MM.1S (cell line): ENCODE data around the gene CRACDL.

Source experiments
- DNase-seq: peaks from one replicate; pipeline ENCODE4 v3.0.0-alpha.2; 2015
- H2AFZ ChIP-seq: fragments of 300-600 bp; sonication (generic); 2 replicates; pipeline ENCODE4 v1.6.0; 2016; ENCODE audit warnings: antibody characterized with exemption, low read length
- H3F3A ChIP-seq: fragments of 300-600 bp; sonication (generic); 2 replicates; pipeline ENCODE4 v1.6.1; 2016; ENCODE audit warnings: mild to moderate bottlenecking, antibody characterized with exemption, low read length, moderate library complexity, mixed read lengths; ENCODE audit not compliant: insufficient read depth
- H3K27ac ChIP-seq: fragments of 300-600 bp; sonication (generic); 2 replicates; pipeline ENCODE4 v1.5.1; 2016; ENCODE audit warnings: mild to moderate bottlenecking, low read length
- H3K27me3 ChIP-seq: fragments of 300-600 bp; sonication (generic); replicated peaks from 2 replicates; pipeline ENCODE4 v1.6.0; 2016; ENCODE audit warnings: low read length; ENCODE audit not compliant: insufficient read depth
- H3K36me3 ChIP-seq: fragments of 300-600 bp; sonication (generic); replicated peaks from 2 replicates; pipeline ENCODE4 v1.6.1; 2016; ENCODE audit warnings: mild to moderate bottlenecking, low read length, mixed read lengths; ENCODE audit not compliant: insufficient read depth
- H3K4me1 ChIP-seq: fragments of 300-600 bp; sonication (generic); 2 replicates; pipeline ENCODE4 v1.6.1; 2016; ENCODE audit warnings: low read length, mixed read lengths
- H3K4me2 ChIP-seq: fragments of 300-600 bp; sonication (generic); 2 replicates; pipeline ENCODE4 v1.6.0; 2016; ENCODE audit warnings: low read depth, low read length
- H3K4me3 ChIP-seq: fragments of 300-600 bp; sonication (generic); 2 replicates; pipeline ENCODE4 v1.5.1; 2016; ENCODE audit warnings: low read length, mixed read lengths
- H3K79me2 ChIP-seq: fragments of 300-600 bp; sonication (generic); 2 replicates; pipeline ENCODE4 v1.6.1; 2016; ENCODE audit warnings: mixed run types, low read length, mixed read lengths
- H3K9ac ChIP-seq: fragments of 300-600 bp; sonication (generic); 2 replicates; pipeline ENCODE4 v1.6.1; 2016; ENCODE audit warnings: low read length, mixed read lengths
- H3K9me2 ChIP-seq: fragments of 300-600 bp; sonication (generic); replicated peaks from 2 replicates; pipeline ENCODE4 v1.6.1; 2016; ENCODE audit warnings: mild to moderate bottlenecking, low read length, mixed read lengths; ENCODE audit not compliant: insufficient read depth
- H3K9me3 ChIP-seq: fragments of 300-600 bp; sonication (generic); replicated peaks from 2 replicates; pipeline ENCODE4 v1.6.1; 2016; ENCODE audit warnings: mild to moderate bottlenecking, low read length, mixed read lengths; ENCODE audit not compliant: insufficient read depth
- H4K20me1 ChIP-seq: fragments of 300-600 bp; sonication (generic); 2 replicates; pipeline ENCODE4 v1.6.1; 2016; ENCODE audit warnings: mild to moderate bottlenecking, low read length, moderate library complexity, mixed read lengths; ENCODE audit not compliant: insufficient read depth
- CTCF ChIP-seq: fragments of 300-600 bp; sonication (generic); IDR thresholded peaks from 2 replicates; pipeline ENCODE4 v1.5.1; 2016; ENCODE audit warnings: antibody characterized with exemption, low read length, mixed read lengths
- EZH2 ChIP-seq: fragments of 300-600 bp; sonication (generic); optimal IDR thresholded peaks from 2 replicates; pipeline ENCODE3; 2017; ENCODE audit warnings: low read depth, mild to moderate bottlenecking, antibody characterized with exemption, low read length, mixed read lengths
- EZH2phosphoT487 ChIP-seq: fragments of 300-600 bp; sonication (generic); IDR thresholded peaks from 2 replicates; pipeline ENCODE4 v1.6.1; 2018; ENCODE audit warnings: antibody characterized with exemption, low read length

Gene CRACDL

GRCh38 chr2:98947554-98947953 is 11.5 kb upstream of the CRACDL start:
- Histone ChIP-seq H3K36me3 (no peaks in the 10 kb centered on the region), H3K9me2 (no peaks in the 10 kb centered on the region), H2AFZ (no peak overlapping the region), H3K79me2 (no peaks in the 10 kb centered on the region), H3K27ac (no peak overlapping the region), H4K20me1 (no peaks in the 10 kb centered on the region), H3K4me1 (no peaks in the 10 kb centered on the region), H3K9ac (no peak overlapping the region), H3K9me3 (no peaks in the 10 kb centered on the region), H3K4me2 (no peak overlapping the region), H3K4me3 (no peak overlapping the region), H3K27me3 (no peaks in the 10 kb centered on the region), H3F3A (no peaks in the 10 kb centered on the region)
- no peak for TF ChIP-seq CTCF
- no peak for TF ChIP-seq EZH2
- DNase-seq = no peak

- no peaks in the 10 kb centered on the region for H3K4me1 ChIP-seq
Observed at GRCh38 chr2:98946855-98947254, 10.8 kb upstream of the CRACDL start.

GRCh38 chr2:98944775-98945174 is 8.8 kb upstream of the CRACDL start:
- no peak overlapping the region for H3K4me3 ChIP-seq
- H3F3A ChIP-seq = no peaks in the 10 kb centered on the region
- DNase-seq = no peak
- H3K9me2 ChIP-seq = no peaks in the 10 kb centered on the region
- no peaks in the 10 kb centered on the region for H3K27me3 ChIP-seq
- no peak overlapping the region for H3K9ac ChIP-seq
- no peaks in the 10 kb centered on the region for H3K9me3 ChIP-seq
- H4K20me1 ChIP-seq = no peaks in the 10 kb centered on the region
- TF ChIP-seq EZH2 (no peak), EZH2phosphoT487 (no peak)
- H2AFZ ChIP-seq = no peak overlapping the region
- no peaks in the 10 kb centered on the region for H3K79me2 ChIP-seq
- no peak overlapping the region for H3K4me2 ChIP-seq
- H3K36me3 ChIP-seq = no peaks in the 10 kb centered on the region
- no peaks in the 10 kb centered on the region for H3K4me1 ChIP-seq
- no peak overlapping the region for H3K27ac ChIP-seq

More at GRCh38 chr2:98946855-98947254, 10.8 kb upstream of the CRACDL start:
- TF ChIP-seq EZH2phosphoT487 (no peak), CTCF (no peak), EZH2 (no peak)
- Histone ChIP-seq H3F3A (no peaks in the 10 kb centered on the region), H3K9me3 (no peaks in the 10 kb centered on the region), H3K79me2 (no peaks in the 10 kb centered on the region), H3K4me3 (no peak overlapping the region), H3K9me2 (no peaks in the 10 kb centered on the region), H4K20me1 (no peaks in the 10 kb centered on the region), H3K9ac (no peak overlapping the region), H3K27me3 (no peaks in the 10 kb centered on the region), H3K36me3 (no peaks in the 10 kb centered on the region), H3K4me2 (no peak overlapping the region), H2AFZ (no peak overlapping the region), H3K27ac (no peak overlapping the region)
- DNase-seq = no peak

GRCh38 chr2:98940102-98940501 is 4.1 kb upstream of the CRACDL start:
- no peak overlapping the region for H3K27ac ChIP-seq
- no peak overlapping the region for H3K4me2 ChIP-seq
- DNase-seq = no peak
- TF ChIP-seq EZH2 (no peak), EZH2phosphoT487 (no peak), CTCF (no peak)
- no peaks in the 10 kb centered on the region for H3K9me2 ChIP-seq
- H3K9me3 ChIP-seq = no peaks in the 10 kb centered on the region
- H3K79me2 ChIP-seq = no peaks in the 10 kb centered on the region
- H3K9ac ChIP-seq = no peak overlapping the region
- no peak overlapping the region for H3K4me3 ChIP-seq
- H3K4me1 ChIP-seq = no peaks in the 10 kb centered on the region
- no peak overlapping the region for H2AFZ ChIP-seq
- H3K36me3 ChIP-seq = no peaks in the 10 kb centered on the region
- no peaks in the 10 kb centered on the region for H4K20me1 ChIP-seq
- no peaks in the 10 kb centered on the region for H3F3A ChIP-seq
- no peaks in the 10 kb centered on the region for H3K27me3 ChIP-seq
